AG04450 (cell line): Measurements from ENCODE around the gene RASGRF1. TPM values are rescaled to one million over a fixed set of nuclear protein-coding genes. Genes with fewer than 3 reads are reported as not detected.

Experiments used
- CTCF ChIA-PET: fragments of 300-600, 350-600 bp; formaldehyde crosslinking; extraction: SDS; loops from one replicate; lab custom pipeline; 2022; ENCODE audit warnings: antibody characterized with exemption, inconsistent platforms; lab: Charles Lee
- POLR2A ChIA-PET: fragments of 350-600 bp; formaldehyde crosslinking; extraction: SDS; loops from one replicate; lab custom pipeline; 2021; ENCODE audit warnings: antibody characterized with exemption, inconsistent platforms; lab: Yijun Ruan, JAX
- DNase-seq: peaks from one replicate; pipeline ENCODE4 v3.0.0-alpha.2; 2011; ENCODE audit warnings: low read depth, low spot score
- H3K27ac ChIP-seq: one replicate; pipeline ENCODE4 v1.5.1; 2012; ENCODE audit warnings: low read depth, low read length, control low read depth
- H3K27me3 ChIP-seq: one replicate; pipeline ENCODE4 v1.6.0; 2012; ENCODE audit warnings: low read length; ENCODE audit not compliant: control insufficient read depth, insufficient read depth
- H3K4me3 ChIP-seq: 2 replicates; pipeline ENCODE4 v1.5.1; 2011; ENCODE audit warnings: mild to moderate bottlenecking, low read depth, low read length, control low read depth
- H3K9me3 ChIP-seq: 2 replicates; pipeline ENCODE4 v1.5.1; 2012; ENCODE audit warnings: low read length; ENCODE audit not compliant: control insufficient read depth, insufficient read depth
- CTCF ChIP-seq: IDR thresholded peaks from 2 replicates; pipeline ENCODE4 v1.5.1; 2011; ENCODE audit warnings: low read depth, low read length, control low read depth, inconsistent platforms
- polyA plus RNA-seq: library from polyadenylated mRNA; depleted of rRNA; stranded (reverse); fragments of >200 nt; gene quantifications from 2 replicates; pipeline ENCODE4 v1.2.3, GENCODE V29; 2011

RASGRF1 gene
- polyA plus RNA-seq, 1 experiment = 0.25 TPM

GRCh38 chr15:78979456-78980320 is 110.9 kb downstream of the RASGRF1 start:
- H3K4me3 ChIP-seq = no peak overlapping the region
- CTCF ChIA-PET = interaction anchor here (0.5 to 1.8 kb wide), 29 partner anchors 10 to 664 kb away, joined by 3 to 15 read pairs (median 4); no protein-coding TSS in a partner anchor
- no peak overlapping the region for H3K27ac ChIP-seq
- TF ChIP-seq CTCF = peak; percentile 72
- H3K27me3 ChIP-seq = no peaks in the 10 kb centered on the region
- peak; percentile 37 for DNase-seq
- POLR2A ChIA-PET = no interaction called here
- no peaks in the 10 kb centered on the region for H3K9me3 ChIP-seq

GRCh38 chr15:78978601-78979179 is 111.9 kb downstream of the RASGRF1 start:
- Histone ChIP-seq H3K9me3 (no peaks in the 10 kb centered on the region), H3K27ac (no peak overlapping the region), H3K27me3 (no peaks in the 10 kb centered on the region), H3K4me3 (no peak overlapping the region)
- DNase-seq = no peak
- POLR2A ChIA-PET = no interaction called here
- CTCF ChIA-PET = interaction anchor here (0.5 to 1.8 kb wide), 9 partner anchors 9 to 665 kb away, joined by 3 to 15 read pairs (median 4); no protein-coding TSS in a partner anchor
- TF ChIP-seq CTCF = no peak

- ChIA-PET POLR2A (interaction anchor here (0.6 kb wide), 1 partner anchor 11 kb away, joined by 3 read pairs; no protein-coding TSS in a partner anchor), CTCF (no interaction called here)
These were observed 112.8 kb downstream of the RASGRF1 start for GRCh38 chr15:78977591-78978347.

GRCh38 chr15:78977091-78977571 is 113.4 kb downstream of the RASGRF1 start:
- Histone ChIP-seq H3K9me3 (no peaks in the 10 kb centered on the region), H3K27ac (no peak overlapping the region), H3K27me3 (no peaks in the 10 kb centered on the region), H3K4me3 (no peak overlapping the region)
- ChIA-PET CTCF (no interaction called here), POLR2A (no interaction called here)
- no peak for DNase-seq
- TF ChIP-seq CTCF = no peak

More at GRCh38 chr15:78977591-78978347, 112.8 kb downstream of the RASGRF1 start:
- Histone ChIP-seq H3K27ac (no peak overlapping the region), H3K4me3 (no peak overlapping the region), H3K9me3 (no peaks in the 10 kb centered on the region), H3K27me3 (no peaks in the 10 kb centered on the region)
- DNase-seq = no peak
- TF ChIP-seq CTCF = no peak
